NCI-H446 treated with DMSO at 0.1 percent for 48 hours (cell line): ENCODE results near the gene AFF2.
"Not testable (repeated sequence)": the region's sequence is repeated elsewhere in the genome, so short reads cannot be mapped to it uniquely, and the experiment has no call there.

Experiments
- DNase-seq: peaks from one replicate; lab custom pipeline; 2025; lab: John Stamatoyannopoulos, UW

Gene AFF2

DNA sequence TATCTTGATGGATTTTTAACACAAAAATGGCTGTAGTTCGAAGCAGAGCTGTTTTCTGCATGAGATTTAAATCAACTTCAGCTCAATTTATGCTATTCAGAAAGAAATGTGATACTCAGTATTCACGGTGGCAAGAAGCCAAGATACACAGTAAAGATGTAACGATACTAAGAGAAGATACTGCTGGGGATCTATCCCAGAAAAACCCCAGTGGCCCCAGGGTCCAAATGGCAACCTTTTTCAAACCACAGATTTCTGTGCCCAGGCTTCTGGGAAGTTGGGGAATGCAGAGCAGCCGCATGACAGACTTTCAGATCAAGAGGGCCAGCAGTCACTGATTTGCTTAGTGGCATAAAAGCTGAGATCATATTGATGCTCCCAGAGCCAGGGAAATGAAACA is 353.9 kb downstream of the AFF2 start:
- DNase-seq: no peak

GRCh38 chrX:148856505-148856904 is 356.1 kb downstream of the AFF2 start:
- DNase-seq: no peak

GRCh38 chrX:148865277-148866210 is 365.1 kb downstream of the AFF2 start:
- DNase-seq: no peak

DNA sequence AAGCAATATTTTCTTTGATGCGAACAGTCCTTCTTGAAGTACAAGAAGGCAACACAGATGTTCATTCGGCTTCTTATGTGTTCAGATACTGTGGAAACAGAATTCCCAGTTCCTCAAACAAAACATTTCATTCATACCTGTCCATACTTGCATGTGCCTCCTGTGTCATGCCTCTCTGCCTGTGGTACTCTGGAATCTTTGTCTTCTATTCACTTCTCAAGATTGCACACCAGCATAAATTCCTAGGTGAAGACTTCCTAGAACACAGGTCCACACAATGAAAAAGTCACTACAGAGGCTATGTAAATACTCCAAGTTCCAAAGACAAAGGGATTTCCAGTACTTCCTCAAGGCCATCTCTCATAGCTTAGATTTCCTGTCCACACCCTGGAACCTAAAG is 367.2 kb downstream of the AFF2 start:
- DNase-seq: no peak

GRCh38 chrX:148871422-148872160 is 371.2 kb downstream of the AFF2 start:
- no peak for DNase-seq

GRCh38 chrX:148872161-148872535 is 371.7 kb downstream of the AFF2 start:
- no peak for DNase-seq

DNA sequence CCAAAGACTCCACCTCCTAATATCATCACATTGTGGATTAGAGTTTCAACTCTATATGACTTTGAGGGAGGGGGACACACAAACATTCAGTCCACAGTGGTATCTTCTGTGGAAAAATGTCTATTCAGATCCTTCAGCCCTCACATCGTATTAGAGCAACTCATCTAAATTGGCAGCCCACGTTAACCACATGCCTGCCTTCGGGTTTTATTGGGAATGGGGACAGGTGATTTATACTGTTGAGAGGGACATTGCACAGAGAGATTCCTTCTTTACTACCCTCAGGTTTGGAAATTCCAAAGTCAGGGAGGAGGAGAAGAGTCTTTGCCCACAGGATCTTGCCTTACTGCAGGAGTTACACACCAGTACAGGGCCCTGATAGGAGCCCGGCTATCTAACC is 372.5 kb downstream of the AFF2 start:
- no peak for DNase-seq

- no peak for DNase-seq
Measured at GRCh38 chrX:148874636-148875246, 374.3 kb downstream of the AFF2 start.

DNA sequence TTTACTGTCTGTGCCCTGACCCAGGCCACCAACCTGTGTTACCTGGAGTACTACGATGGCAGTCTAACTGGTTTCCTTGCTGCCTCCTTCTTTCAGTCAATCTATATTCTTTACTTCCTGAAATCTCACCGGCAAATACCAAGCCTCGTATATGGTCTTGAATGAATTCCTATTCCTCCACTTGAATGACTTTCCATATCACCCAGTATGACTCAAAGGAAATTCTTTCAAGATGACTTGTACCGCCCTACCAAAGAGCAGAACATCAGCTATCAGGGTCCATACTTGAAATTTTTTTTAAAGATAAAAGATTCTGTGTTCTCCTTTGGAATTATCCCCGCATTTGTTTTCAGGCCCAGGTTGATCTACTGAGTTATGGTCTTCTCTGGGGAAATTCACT is 378.0 kb downstream of the AFF2 start:
- no peak for DNase-seq

DNA sequence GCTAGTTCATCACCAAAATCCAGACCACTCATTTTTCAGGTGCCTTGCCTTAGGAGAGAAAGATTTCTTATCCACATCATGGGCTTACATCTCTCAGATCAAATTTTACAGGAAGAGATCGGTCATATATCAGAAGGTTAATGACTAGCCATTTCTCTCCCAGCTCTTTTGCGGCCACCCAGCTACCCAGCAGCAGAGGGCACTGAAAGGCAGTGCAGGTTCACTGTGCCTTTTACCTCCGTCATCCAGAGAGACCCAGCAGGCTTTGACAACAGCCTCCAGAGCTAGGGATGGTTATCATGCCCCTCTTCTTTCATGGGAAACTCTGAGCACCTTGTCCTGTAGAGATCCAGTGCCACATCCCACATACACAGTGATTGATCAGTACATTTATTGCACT is 384.8 kb downstream of the AFF2 start:
- no peak for DNase-seq

DNA sequence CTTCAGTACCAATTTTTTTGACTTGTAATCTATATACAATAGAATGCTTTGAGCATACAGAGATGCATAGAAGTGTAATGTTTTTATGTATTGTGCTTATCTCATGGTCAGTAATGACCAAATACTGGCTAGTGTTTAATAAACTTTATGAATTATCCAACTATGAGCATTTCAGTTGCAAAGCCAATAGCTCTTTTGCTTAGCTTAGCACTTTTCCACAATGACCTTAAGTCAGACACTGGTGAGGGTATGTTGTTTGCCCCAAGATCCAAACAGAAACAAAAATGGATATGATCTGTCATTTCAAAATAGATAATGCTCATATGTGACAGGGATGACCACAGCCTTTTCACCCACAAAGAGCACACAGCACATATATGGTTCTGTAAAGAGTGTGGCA is 393.0 kb downstream of the AFF2 start:
- DNase-seq: no peak

DNA sequence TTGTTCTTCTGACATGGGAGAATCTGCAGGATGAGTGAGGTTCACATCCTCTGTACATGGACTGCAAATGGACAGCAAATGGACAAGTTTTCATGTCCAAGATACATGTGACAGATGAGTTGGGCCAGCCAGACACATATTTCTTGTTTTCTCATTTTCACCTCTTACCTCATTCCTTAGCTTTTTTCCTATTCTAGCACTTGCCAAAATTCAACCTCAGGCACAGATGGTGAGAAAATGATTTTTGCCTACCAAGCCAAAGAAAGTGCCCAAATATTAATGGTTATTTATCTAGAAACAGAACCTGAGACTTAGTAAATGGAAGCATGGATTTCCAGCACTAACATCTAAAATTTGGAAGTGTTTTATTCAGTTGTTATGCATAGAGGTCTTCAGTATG is 402.2 kb downstream of the AFF2 start:
- no peak for DNase-seq

- no peak for DNase-seq
Measured at GRCh38 chrX:148903176-148903575, 402.8 kb downstream of the AFF2 start.

- no peak for DNase-seq
Measured at GRCh38 chrX:148904421-148905111, 404.1 kb downstream of the AFF2 start.

DNA sequence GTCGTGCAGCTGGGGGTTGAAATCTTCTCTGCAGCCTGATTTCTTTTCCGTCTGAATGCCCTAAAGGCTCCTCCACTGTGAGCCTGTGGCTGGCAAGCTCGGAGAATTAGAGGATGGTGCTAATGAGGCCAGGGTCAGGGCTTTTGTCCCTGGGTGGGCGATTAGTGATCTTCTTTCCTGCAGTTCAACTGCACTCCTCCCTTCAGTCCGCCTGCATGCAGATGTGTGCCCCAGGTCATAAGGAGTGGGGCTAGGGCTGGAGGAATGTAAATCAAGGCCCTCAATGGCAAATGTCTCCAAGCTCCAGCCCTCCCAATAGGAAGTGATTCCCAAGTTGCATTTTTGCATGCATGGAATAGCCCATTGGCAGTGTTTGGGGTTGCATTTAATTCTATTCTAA is 405.0 kb downstream of the AFF2 start:
- no peak for DNase-seq

DNA sequence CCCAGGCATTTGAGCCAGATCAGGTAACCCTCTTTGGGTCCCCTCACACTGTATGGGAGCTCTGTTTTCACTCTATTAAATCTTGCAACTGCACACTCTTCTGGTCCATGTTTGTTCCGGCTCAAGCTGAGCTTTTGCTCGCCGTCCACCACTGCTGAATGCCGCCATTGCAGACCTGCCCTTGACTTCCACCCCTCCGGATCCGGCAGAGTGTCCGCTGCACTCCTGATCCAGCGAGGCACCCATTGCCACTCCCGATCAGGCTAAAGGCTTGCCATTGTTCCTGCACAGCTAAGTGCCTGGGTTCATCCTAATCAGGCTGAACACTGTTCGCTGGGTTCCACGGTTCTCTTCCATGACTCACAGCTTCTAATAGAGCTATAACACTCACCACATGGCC is 406.2 kb downstream of the AFF2 start:
- not testable (repeated sequence) for DNase-seq

DNA sequence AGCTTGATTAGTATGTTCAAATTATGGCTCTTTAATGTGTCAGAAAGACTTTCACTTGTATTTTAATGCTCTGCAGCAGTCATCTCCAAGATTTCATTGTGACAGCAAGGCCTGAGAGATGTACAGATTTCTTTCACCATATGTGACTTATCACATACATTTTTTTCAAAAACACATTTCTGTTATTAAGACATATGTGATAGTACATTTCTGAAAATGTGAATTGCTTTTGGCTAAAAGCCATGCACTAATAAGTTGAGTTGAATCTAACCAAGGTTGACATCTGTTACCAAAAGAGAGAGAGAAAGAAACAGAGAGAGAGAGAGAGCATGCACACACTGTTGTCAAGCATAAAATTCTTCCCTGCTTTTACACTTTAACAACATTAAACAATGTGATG is 409.3 kb downstream of the AFF2 start:
- no peak for DNase-seq

GRCh38 chrX:148913971-148914370 is 413.6 kb downstream of the AFF2 start:
- no peak for DNase-seq

DNA sequence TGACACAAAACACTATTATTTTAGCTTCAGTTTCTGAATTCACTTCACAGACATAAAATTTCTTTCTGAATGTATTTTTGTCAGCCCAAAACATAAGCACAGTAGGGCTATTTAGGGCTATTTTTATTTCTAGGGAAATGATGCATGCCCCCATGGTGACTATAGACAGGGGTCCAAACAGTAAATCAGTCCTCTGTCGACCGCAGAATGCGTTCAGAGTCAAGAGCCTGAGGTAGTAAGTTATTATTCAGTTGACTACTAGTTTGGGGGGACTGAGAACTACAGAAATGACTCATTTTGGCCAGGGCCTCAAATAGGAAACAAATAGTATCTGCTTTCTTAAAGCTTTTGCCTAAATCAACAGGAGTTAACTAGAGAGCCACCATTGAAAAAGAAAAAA is 414.4 kb downstream of the AFF2 start:
- no peak for DNase-seq

GRCh38 chrX:148915474-148915873 is 415.1 kb downstream of the AFF2 start:
- DNase-seq: no peak

DNA sequence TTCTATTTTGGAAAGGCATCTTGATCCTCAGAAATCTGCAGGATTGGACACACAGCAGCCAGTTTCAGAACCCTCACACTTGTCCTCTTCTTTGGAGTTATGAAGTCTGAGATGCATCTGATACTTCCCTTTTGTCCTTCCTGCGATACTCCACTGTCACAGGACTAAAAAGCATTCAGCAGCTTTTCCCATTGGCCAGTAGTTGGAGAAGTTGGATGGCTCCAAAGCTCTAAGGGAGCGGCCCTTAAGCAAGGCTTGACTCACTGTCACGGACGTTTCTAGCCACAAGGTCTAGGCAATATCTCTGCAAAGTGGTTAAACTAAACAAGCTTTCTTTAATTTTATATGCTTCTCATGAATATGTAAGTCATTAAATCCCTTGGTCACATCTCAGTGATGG is 417.0 kb downstream of the AFF2 start:
- DNase-seq: no peak

DNA sequence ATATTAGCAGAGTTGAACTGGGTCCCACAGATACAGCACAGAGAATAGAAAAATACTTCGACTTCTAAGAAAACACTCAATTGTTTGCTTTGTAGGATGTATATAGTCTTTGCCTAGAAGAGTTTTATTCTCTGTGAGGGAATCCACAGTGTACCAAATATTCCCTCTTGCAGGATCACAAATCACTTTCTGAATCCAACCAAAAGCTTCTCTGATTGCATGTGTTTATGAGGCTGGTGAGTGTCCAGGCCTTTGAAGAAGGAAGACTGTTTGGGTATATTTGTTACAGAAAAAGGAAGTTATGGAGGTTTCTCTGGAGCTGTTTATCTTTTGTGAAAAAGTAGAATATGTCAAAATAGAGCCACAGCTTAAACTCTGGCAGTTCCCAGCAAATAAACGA is 423.2 kb downstream of the AFF2 start:
- no peak for DNase-seq
